ENCODE data around the gene AQP1. TPM values are rescaled to one million over a fixed set of nuclear protein-coding genes. Genes with fewer than 3 reads are reported as not detected.

AQP1 gene
- total and polyA plus RNA-seq, 2 of the 8 experiments (the other 6 are each of a cell fraction or from before 2014, with no cell fraction given): 0.18 to 0.19 TPM

DNA sequence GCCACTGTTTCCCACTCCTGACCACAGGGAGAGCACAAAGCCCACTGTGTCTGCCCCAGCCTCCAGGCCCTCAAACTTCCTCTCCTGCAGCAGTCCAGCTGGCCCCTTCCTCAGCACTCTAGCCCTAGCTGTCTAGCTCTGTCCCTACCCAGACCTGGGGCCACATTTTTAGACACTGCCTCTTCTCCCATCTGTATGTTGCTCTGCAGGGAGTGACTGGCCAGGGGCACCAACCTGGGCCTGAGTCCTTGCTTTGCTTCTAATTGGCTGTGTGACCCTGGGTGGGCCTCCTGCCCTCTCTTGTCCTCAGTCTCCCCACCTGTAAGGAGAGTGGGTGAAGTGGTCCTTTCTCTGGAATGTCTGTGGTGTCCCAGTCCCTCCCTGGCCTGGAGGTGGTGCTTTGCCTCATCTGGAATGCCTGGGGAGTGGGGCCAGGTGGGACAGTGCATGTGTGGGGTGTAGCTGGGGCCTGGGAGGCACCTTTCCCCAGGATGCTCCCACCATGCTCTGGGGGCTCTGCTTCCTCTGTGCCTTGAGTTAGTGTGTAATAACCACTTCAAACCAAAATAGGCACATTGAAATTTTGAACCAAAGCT lies 25.1 kb downstream of the AQP1 start:
- Histone ChIP-seq H3K23me2 (ENCODE audit: low read depth, low read length) (no peaks in the 10 kb centered on the region), H3K18ac (ENCODE audit: extremely low read depth, low read length) (no peak overlapping the region), H3K4me2 (ENCODE audit: insufficient read depth in 1 of 2, low read depth in 2 of 2, low read length in 2 of 2) (no peak overlapping the region), H4K91ac (replicated peaks; ENCODE audit: insufficient read length, low read length) (no peak overlapping the region), H3K4ac (replicated peaks; ENCODE audit: insufficient read length, low read depth, low read length) (no peak overlapping the region), H2BK12ac (ENCODE audit: low read depth, low read length) (no peak overlapping the region), H3K9me3 (ENCODE audit: insufficient read depth in 2 of 2, low read depth in 1 of 2, low read length in 1 of 2) (no peaks in the 10 kb centered on the region), H3K23ac (ENCODE audit: insufficient read length) (peak overlapping the region; percentile 11), H3K4me1 (replicated peaks in 1 of 4; ENCODE audit: control insufficient read depth in 3 of 4, insufficient read depth in 4 of 4, low read length in 3 of 4) (peaks cover 0 to 9% (median 6%) of the 10 kb centered on the region in 4 experiments; a peak in 6 of 7 replicates), H2BK120ac (replicated peaks; ENCODE audit: low read depth, low read length) (no peak overlapping the region), H3K14ac (ENCODE audit: insufficient read length) (no peak overlapping the region), H2BK20ac (ENCODE audit: low read length) (no peak overlapping the region), H3K56ac (replicated peaks; ENCODE audit: insufficient read length, low read depth, low read length) (no peak overlapping the region), H3K36me3 (ENCODE audit: control insufficient read depth in 2 of 4, insufficient read depth in 4 of 4, low read length in 3 of 4) (no peaks in the 10 kb centered on the region), H4K8ac (ENCODE audit: extremely low read depth, insufficient read depth, low read length) (no peak overlapping the region), H2AK5ac (ENCODE audit: low read depth, low read length) (no peak overlapping the region), H2BK15ac (ENCODE audit: low read length) (no peak overlapping the region), H2AFZ (ENCODE audit: low read length) (no peak overlapping the region), H4K5ac (ENCODE audit: insufficient read length, low read depth, low read length) (no peak overlapping the region), H3K79me1 (ENCODE audit: low read depth, low read length) (no peaks in the 10 kb centered on the region), H3K27me3 (replicated peaks in 1 of 4; ENCODE audit: control insufficient read depth in 3 of 4, extremely low read depth in 1 of 4, insufficient read depth in 3 of 4, low read length in 3 of 4) (0 out of 7 replicates have a peak, but pooled peaks cover 0 to 8% (median 0%) of the 10 kb centered on the region in 4 experiments), H3K79me2 (ENCODE audit: control insufficient read depth in 1 of 2, insufficient read depth in 2 of 2, low read length in 2 of 2) (no peaks in the 10 kb centered on the region), H2BK5ac (ENCODE audit: low read depth, low read length) (no peak overlapping the region), H3K4me3 (ENCODE audit: extremely low read depth in 1 of 4, insufficient read depth in 2 of 4, low read depth in 3 of 4, low read length in 4 of 4) (no peak overlapping the region), H3K27ac (ENCODE audit: low read depth, low read length) (no peak overlapping the region), H4K20me1 (replicated peaks in 1 of 2; ENCODE audit: control insufficient read depth in 1 of 2, insufficient read depth in 2 of 2, low read length in 2 of 2) (no peaks in the 10 kb centered on the region), H3K9ac (replicated peaks in 1 of 4; ENCODE audit: extremely low read depth in 1 of 4, low read depth in 3 of 4, low read length in 3 of 4) (no peak overlapping the region)
- DNase-seq (ENCODE audit: low read depth in 1 of 2, low spot score in 2 of 2) (no peak), FAIRE-seq (no peak)
- ChIA-PET POLR2A (ENCODE audit: partially characterized antibody) (no interaction called here), CTCF (ENCODE audit: partially characterized antibody) (interaction anchor here (1.3 to 12.0 kb wide), 5 partner anchors 14 to 186 kb away, joined by 3 to 309 read pairs (median 6); partner anchors contain the start of gene GHRHR)
- TF ChIP-seq EZH2 (IDR thresholded peaks at IDR 0.05; ENCODE audit: low read depth, low read length, severe bottlenecking): no peak
- no peak for TF ChIP-seq BACH1 (IDR thresholded peaks at IDR 0.05; ENCODE audit: low read length)
- TF ChIP-seq GTF2F1 (IDR thresholded peaks at IDR 0.05; ENCODE audit: borderline replicate concordance, low read depth, low read length): no peak
- TF ChIP-seq SP1 (IDR thresholded peaks at IDR 0.05; ENCODE audit: low read depth, low read length): no peak
